ENCODE results near the gene EXOC3.
A peak's percentile ranks its signal among the peaks of the same experiment; 100 is the strongest.

Gene EXOC3

GRCh38 chr5:445591-445990, 2.6 kb downstream of the EXOC3 start:
- DNase-seq (ENCODE audit: low spot score), result no peak
- in situ Hi-C loops (cut with MboI; ENCODE audit: low pct_unique_long_range_greater_than_20kb, low sequenced_read_pairs, unreplicated experiment), result no loop called here
- no peak for TF ChIP-seq CTCF (IDR thresholded peaks at IDR 0.05; ENCODE audit: extremely low read depth, insufficient read depth, missing control alignments)

GRCh38 chr5:446066-446882, 3.3 kb downstream of the EXOC3 start:
- DNase-seq (ENCODE audit: low spot score), result no peak
- in situ Hi-C loops (cut with MboI; ENCODE audit: low pct_unique_long_range_greater_than_20kb, low sequenced_read_pairs, unreplicated experiment), result no loop called here

GRCh38 chr5:446883-447263, 3.9 kb downstream of the EXOC3 start:
- in situ Hi-C loops (cut with MboI; ENCODE audit: low pct_unique_long_range_greater_than_20kb, low sequenced_read_pairs, unreplicated experiment), result no loop called here
- TF ChIP-seq CTCF (IDR thresholded peaks at IDR 0.05; ENCODE audit: extremely low read depth, insufficient read depth, missing control alignments), result peak; percentile 65
- peak; percentile 78 for DNase-seq (ENCODE audit: low spot score)

More at GRCh38 chr5:446066-446882, 3.3 kb downstream of the EXOC3 start:
- TF ChIP-seq CTCF (IDR thresholded peaks at IDR 0.05; ENCODE audit: extremely low read depth, insufficient read depth, missing control alignments), result no peak

- in situ Hi-C loops (cut with MboI; ENCODE audit: low pct_unique_long_range_greater_than_20kb, low sequenced_read_pairs, unreplicated experiment), result no loop called here
- no peak for TF ChIP-seq CTCF (IDR thresholded peaks at IDR 0.05; ENCODE audit: extremely low read depth, insufficient read depth, missing control alignments)
- DNase-seq (ENCODE audit: low spot score), result no peak
Measured at GRCh38 chr5:447501-447900, 4.5 kb downstream of the EXOC3 start.

GRCh38 chr5:448061-448765, 5.2 kb downstream of the EXOC3 start:
- no peak for DNase-seq (ENCODE audit: low spot score)
- TF ChIP-seq CTCF (IDR thresholded peaks at IDR 0.05; ENCODE audit: extremely low read depth, insufficient read depth, missing control alignments), result no peak
- in situ Hi-C loops (cut with MboI; ENCODE audit: low pct_unique_long_range_greater_than_20kb, low sequenced_read_pairs, unreplicated experiment), result no loop called here

GRCh38 chr5:448766-449090, 5.8 kb downstream of the EXOC3 start:
- in situ Hi-C loops (cut with MboI; ENCODE audit: low pct_unique_long_range_greater_than_20kb, low sequenced_read_pairs, unreplicated experiment), result no loop called here
- TF ChIP-seq CTCF (IDR thresholded peaks at IDR 0.05; ENCODE audit: extremely low read depth, insufficient read depth, missing control alignments), result no peak
- DNase-seq (ENCODE audit: low spot score), result no peak
